NCI-H146 (cell line): ENCODE results near the gene DDRGK1.
"Not testable (repeated sequence)": the region's sequence is repeated elsewhere in the genome, so short reads cannot be mapped to it uniquely, and the experiment has no call there.

Experiments
- DNase-seq: peaks from one replicate; lab custom pipeline; 2025; lab: John Stamatoyannopoulos, UW

DDRGK1 gene

DNA sequence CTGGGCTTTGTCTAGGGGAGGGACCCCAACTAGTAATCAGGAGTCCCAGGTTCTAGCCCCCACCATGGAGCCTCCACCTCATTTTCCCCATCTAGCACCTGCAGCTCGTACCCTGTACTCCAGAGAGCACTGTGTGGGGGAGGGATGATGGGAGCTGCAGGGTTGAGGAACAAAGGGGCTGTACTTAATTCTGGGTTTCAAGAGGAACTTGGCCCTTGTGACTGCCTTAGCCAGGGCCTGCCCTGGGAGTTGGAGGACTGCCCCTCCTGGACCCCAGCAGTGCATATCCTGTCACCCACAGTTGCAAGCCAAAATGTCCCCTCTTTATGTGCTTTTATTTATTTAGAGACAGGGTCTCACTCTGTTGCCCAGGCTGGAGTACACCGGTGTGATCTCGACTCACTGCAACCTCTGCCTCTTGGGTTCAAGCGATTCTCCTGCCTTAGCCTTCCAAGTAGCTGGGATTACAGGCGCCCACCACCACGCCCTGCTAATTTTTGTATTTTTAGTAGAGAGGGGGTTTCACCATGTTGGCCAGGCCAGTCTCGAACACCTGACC lies 11.0 kb upstream of the DDRGK1 start:
- DNase-seq, result not testable (repeated sequence)

GRCh38 chr20:3213226-3213625 lies 8.7 kb upstream of the DDRGK1 start:
- DNase-seq, result no peak

- DNase-seq, result no peak
These were observed 5.9 kb upstream of the DDRGK1 start for GRCh38 chr20:3210346-3210745.

DNA sequence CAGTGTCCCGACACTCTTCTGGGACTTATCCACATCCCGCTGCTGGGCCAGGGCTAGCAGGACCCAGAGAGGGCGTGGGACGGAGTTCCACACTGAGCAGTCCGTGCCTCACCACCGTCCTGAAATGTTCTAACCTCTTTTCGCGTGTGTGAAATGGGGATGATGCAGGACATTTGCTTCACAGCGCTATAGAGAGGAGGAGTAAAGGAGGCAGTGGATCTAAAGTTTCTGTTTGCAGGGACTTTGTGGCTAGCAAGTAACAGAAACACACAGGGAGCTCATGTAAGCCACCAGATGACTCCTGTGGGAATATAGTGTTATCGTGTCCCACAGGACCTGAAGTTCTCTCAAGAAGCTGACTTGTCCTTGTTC lies 5.5 kb upstream of the DDRGK1 start:
- DNase-seq, result peak; percentile 46

- DNase-seq, result peak; percentile 62
These were observed 4.9 kb upstream of the DDRGK1 start, which contains the start of gene ITPA for GRCh38 chr20:3209257-3209945. Gene ITPA, plus strand, starts transcription at chr20:3209498. Its CDS starts 54 bp downstream, at chr20:3209552.

- no peak for DNase-seq
These were observed 4.3 kb upstream of the DDRGK1 start for GRCh38 chr20:3208786-3209256.

DNA sequence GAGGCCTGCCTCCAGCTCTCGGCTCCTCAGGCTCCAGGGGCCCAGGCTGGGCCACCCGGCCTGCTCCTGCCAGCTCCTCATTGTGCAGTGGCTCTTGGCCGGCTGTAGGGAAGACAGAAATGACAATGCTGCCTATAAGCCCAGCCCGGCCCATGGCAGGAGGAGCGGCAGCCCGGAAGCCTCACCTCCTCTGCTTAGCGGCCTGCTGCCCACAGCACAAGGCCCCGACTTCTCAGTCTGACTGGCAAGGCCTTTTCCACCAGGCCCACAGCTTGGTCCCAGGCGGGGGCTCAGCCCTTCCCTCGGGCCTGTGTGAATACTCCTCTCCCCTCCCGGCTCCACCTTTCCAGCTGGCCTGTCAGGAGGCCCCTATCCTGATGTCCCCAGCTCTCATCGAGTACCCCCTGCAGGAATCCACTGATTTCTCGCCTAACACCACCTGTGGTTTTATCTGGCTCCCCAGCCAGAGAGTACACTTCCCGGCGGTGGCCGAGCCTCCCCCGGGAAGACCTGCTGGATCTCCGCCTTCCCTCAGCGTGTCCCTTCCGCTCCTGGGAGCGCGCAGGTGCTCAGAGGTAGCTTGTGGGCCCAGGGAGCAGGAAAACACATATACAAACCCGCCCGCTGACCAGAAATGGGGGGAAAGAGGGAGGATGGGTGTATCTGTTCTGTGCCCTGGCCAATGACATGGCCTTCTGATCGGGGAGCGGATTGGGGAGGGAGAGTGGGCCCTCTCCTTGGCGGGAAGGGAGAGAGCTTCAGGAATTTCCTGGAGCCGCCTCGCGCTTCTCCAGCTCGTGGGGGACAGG lies 963 bp downstream of the DDRGK1 start:
- peak; percentile 92 for DNase-seq

GRCh38 chr20:3202965-3203314 lies 1.5 kb downstream of the DDRGK1 start:
- no peak for DNase-seq

DNA sequence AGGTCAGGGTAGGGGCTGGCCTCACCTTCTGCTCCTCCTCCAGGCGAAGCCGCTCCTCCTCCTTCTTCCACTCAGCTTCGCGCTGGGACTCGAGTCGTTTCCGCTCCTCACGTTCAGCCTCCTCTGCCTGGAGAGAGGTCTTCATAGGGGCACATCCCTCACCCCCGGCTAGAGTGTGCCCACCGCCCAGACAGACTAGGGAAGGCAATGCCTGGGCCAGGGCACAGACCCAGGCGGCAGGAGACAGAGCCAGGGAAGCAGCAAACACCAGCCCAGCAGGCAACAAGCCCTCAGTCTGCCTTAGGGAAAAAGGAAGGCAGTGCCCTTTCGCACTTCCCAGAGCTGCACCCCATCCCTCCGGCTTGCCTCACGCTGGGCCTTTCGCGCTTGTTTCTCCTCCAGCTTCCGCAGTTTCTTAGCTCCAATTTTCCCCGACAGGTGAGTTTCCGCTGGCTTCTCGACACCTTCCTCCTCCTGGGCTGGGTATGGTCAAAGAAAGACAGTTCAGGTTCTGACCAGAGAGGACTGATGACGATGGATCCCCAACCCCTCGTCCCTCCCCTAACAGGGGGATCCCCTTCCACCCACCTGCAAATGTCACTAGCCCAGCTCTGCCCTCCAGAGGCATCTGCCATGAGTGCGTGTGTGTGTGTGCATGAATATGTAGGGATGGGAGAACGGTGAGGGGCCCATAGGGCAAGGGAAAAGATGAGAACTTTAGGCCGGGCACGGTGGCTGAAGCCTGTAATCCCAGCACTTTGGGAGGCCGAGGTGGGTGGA lies 4.3 kb downstream of the DDRGK1 start:
- no peak for DNase-seq

DNA sequence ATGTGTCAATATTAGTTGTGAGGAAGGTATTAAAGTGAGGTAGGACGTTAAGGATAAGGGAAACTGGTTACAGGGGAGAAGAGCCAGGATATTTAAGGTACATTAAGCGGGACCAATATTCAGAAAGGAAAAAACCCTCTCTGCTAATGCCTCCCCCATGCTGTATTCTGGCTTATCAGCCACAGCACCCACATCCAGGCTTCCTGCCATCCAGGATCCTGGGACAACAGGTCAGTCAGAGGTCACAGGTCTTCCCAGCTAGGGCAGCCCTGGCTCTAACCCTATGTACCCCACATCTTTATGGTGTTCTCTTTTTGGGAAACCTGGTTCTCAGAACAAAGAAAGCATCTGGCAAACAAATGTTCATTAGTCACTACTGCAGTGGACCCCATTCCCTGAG lies 5.3 kb downstream of the DDRGK1 start:
- no peak for DNase-seq

DNA sequence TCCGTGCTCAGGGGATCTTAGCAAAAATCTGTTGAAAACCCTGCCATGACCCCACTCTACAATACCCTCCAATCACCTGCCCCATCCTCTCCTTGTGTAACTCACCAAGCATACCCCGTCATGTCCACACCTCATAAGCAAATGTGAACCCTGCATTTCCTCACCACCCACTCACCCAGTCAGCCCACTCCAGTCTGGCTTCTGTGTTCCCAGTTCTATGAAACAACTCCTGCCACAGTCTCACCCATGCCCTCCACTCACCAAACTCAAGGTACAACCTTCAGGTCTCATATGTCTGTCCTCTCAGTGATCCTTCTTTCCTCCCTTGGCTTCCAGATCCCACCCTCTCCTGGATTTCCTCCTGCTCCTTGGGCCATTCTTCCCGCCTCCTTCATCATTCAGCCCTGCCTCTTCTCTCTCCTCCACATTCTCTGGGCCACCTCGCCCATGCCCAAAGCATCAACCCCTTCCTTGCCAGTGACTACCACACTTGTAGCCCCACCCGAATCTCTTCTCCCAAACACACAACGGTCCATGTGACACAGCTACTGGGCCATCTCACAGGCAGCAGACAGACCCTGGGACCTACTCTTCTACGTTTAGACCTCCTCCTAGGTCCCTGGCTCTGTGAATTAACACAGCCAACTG lies 8.8 kb downstream of the DDRGK1 start:
- DNase-seq, result no peak

DNA sequence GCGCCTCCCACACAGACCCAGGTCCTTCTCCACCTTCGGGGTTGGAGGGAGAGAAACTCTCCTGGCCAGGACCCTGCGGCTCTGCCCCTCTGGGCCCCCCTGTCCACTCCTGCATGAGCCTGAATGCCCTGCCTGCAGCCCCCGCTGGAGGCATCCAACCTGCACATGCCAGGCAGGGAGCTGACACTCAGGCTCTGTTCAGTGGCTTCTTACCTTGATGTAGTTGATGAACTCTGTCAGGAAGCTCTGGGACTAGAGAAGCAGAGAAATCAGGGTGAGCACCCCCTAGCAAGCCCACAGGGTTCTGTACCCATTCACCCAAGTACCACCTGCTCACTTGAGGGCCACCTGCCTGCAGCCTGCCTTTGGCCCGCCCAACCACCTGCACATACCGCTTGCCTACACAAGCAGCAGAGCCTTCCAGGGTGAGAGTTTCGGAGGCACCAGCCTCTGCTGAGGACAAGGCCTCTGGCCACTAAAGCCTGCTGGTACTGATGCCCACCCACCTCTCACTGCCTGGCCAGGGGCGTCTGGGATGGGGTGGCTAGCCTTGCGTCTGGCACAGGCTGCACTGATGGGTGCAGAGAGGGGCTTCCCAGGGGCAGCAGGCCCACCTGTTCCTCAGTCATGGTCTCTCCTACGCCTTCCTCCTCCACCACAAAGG lies 9.7 kb downstream of the DDRGK1 start:
- no peak for DNase-seq

DNA sequence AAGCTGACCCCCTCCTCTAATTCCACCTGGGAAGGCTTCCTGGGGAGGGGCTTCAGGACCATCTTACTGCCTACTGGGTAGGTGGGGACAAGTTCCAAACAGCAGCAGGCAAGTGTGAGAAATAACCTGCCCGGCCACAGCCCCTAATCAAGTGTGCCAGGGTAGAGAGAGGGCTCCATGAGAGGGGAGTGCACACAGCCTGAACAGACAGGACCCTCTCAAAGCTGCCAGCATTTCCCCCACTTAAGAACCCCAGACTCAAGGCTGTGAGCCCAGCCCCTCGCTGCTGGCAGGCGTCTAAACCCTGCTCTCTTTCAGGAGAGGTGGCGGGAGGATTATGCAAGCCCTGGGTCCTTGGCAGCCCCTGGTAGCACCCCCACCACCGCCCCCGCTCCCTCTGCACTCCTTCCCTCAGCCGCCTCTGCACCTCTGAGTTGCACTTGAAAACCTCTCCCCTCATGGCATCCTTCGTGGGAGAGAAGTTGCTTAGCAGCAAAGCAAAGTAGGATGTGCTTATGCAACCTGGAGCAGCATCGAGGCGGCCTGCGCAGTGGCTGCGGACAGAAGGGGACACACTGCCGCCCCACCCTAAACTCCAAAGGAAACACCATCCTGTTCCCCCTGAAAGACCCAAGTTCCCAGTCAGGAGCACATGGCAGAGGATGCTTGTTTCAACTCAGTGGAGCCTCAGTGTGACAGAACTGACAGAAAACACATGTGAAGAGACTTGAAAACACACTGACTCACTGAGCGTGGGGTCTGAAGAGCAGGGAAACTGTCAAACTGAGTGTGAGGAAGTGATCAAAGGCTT lies 10.5 kb downstream of the DDRGK1 start:
- DNase-seq, result no peak

DNA sequence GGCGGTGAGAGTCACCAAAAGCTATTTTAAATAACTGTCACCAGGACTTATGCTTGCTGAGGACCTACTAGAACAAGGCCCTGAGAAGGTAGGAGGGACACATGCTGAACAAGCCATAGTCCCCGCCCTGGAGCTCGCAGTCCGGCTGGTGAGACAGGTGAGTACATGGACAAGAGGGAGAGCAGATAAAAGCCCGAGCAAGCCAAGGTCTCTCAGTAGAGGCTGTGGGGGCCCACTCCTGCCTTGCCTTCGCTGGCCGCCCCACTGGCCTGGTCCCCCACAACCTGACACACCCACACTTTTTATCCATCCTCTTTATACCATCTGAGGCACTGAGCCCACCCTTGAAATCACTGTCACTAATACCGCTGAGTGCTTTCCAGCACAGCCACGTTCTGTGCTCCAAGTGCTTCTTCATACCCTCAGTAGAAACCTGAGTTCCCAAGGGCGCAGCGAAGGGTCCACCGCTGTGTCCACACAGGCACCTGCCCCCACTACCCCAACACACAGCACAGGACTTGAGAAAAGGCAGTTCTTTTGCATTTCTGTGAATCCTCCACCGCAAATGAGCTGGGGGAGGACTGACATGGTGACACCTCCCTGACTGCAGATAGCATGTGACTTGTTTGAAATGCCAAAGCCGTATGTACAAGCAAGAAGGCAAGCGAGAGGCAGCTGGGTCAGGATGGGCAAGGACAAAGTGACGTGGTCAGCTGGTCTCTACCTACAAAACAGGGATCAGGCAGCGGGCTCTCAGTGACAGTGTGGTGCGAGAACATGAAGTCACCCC lies 12.1 kb downstream of the DDRGK1 start:
- no peak for DNase-seq

DNA sequence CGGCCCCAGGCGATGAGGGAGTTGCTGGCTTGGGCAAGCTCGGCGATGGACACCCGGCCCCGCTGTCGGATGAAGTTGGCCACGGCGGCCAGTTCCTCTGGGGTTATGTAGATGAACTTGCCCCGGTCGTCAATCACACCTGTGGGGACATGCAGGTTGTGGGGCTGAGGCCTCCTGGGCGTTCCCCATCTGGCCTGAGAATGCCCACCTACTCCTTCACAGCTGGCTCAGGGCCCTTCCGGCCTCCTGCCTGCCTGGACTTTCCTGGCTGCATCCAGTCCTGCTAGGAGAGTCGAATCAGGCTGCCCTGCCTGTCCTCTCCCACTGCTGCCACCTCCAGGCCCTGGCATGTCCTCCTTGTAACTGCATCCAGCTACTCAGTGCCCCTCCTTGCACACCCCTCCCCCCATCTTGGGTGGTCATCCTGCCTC lies 13.8 kb downstream of the DDRGK1 start:
- DNase-seq, result no peak

DNA sequence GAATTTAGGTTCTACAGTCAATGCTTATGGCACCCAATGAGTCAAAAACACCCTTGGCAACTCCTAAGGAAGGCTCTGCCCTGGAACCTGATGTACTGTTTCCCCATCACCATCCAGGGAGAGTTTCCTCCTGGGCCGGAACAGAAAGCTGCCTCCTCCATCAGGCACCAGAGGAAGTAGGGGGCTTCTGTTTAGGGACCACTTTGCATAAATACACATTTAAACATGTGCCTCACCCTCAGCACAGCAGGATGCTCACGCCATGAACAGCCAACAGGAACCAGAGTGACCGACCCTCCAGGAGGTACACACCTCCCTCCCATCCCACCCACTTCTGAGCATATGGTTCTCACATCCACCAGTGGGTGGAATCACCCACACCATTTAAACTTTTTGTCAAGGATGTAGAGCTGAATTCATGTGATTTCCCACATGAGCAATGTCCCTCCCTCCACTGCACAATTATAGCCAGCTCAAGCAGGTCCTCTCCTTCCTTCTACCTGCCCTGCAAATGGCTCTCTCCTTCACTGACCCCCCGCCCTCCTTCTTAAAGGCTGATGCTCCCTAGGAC lies 14.8 kb downstream of the DDRGK1 start:
- DNase-seq, result no peak

- no peak for DNase-seq
These were observed 15.6 kb downstream of the DDRGK1 start for GRCh38 chr20:3188823-3189413.

DNA sequence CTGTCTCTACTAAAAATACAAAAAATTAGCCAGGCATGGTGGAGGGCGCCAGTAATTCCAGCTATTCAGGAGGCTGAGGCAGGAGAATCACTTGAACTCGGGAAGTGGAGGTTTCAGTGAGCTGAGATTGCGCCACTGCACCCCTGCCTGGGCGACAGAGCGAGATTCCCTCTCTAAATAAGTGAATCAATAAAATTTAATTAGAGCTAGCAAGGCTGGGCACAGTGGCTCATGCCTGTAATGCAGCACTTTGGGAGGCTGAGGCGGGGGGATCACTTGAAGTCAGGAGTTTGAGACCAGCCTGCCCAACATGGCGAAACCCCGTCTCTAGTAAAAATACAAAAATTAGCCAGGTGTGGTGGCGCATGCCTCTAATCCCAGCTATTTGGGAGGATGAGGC lies 16.6 kb downstream of the DDRGK1 start:
- DNase-seq, result not testable (repeated sequence)
